Raji (cell line): ENCODE results near the gene CBY3.

Source experiments
- POLR2A ChIP-seq: IDR thresholded peaks from 2 replicates; pipeline ENCODE4 v1.6.1; 2011; ENCODE audit warnings: low read depth, low read length, control low read depth; ENCODE audit not compliant: insufficient read depth

CBY3 gene

DNA sequence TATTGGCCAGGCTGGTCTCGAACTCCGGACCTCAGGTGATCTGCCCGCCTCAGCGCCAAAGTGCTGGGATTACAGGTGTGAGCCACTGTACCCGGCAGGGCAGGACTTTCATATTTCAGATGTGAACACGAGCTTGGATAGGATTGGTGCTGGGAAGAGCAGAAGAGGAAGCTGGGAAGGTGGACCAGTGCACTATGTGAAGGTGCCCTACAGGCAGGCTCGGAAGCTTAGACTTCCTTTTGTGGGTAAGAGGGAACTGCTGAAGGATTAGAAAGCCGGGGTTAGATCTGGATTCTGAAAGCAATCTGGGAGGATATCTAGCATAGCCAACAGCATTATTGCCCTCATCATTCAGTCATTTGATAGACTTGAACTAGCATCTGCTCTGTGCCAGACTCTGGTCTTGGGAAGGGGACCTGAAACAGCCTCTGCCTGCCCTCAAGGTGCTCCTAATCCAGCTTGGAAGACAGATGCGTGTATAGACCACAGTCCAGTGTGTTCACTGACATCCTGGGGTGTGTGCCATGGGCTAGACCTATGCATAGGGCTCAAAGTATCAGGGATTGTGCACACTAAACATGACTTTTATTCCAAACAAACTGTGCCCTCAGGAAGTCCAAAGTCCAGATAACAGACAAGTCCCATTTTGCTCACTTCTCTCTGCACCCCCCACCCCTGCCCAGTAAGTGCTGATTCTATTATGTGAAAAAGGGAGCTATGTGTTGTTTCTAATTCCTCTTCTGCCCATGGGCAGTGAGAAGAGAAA is 637 bp downstream of the CBY3 start:
- TF ChIP-seq POLR2A, result no peak

DNA sequence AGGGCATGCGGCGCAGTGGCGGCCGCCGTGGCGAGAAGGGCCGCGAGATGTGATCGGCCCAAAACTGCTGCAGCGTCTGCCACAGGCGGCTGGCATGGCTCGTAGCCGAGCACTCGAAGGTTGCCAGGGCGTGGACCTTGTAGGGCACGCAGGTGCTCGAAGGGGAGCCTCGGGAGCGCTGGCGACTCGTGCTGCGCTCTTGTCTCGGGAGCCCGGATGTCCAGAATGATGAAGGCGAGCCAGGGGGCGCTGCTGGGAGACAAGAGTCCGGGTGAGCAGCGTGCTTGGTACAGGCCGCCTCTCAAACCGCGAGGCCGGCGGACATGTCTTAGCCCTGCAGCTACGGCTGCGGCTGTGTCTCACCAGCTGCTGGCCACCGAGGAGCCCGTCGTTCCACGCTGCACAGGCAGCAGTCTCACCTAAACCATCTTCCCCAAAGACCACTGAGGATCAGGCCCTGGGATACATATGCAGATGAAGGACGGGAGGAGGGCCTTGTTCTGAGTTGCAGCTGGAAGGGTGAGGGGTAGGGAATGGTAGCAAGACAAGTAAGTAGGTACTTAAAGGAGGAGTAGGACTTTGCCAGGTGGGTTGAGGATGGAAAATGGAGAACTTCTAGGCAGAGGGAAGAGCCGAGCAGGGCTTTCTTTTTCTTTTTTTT is 1.7 kb downstream of the CBY3 start:
- no peak for TF ChIP-seq POLR2A

DNA sequence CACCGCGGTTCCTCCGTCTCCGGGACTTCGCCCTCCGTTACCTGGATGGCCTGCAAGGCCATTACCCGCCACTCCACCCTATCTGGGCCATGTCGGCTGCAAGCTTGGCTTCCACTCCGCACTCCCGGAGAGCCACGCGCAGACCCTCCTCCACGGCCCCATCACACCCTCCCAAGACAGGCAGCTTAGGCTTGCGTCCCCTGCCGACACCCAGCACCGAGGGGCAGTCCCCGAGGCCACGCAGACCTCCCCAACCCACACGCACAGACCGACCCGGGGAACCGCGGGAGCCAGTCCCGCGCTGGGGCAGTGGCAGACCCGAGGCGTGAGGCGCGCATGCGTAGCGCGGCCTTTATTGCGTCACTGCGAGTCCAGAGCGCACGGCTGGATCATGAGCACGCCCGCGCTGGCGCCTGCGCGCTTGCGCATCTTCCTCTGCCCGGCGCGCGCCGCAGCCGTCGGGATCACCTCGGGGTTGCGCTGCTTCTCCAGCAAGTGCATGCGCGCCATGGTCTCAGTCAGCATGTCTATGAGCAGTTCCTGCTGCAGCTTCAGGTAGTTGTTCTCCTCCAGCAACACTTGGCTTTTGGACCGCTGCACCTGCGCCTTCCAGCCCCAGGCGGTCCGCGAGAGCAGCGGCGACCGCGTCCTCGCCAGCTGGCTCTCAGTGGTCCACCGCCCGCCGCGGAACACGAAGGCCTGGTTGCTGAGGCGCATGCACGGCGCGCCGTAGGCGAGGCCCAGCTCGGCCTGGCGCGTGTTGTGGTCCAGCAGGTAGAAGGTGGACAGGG is 2.4 kb downstream of the CBY3 start:
- peak; percentile 99 for TF ChIP-seq POLR2A

DNA sequence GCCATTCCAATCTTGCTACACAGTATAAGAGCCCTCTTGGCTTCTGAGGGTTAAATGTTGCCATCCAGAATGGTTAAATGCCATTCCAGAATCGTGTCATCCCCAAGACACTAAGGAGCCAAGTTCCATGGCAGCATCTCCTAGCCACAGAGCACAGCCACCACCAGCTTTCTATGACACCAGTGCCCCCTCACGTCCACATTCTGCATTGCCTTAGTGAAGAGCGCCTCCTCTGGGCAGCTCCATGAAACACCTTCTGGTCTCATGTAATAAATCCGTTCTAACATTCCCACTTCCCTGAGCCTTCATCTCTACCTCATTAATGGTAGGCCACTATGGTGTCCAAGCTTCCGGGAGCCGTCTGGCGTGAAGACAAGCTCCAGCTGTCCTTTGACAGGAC is 12.4 kb downstream of the CBY3 start:
- no peak for TF ChIP-seq POLR2A

DNA sequence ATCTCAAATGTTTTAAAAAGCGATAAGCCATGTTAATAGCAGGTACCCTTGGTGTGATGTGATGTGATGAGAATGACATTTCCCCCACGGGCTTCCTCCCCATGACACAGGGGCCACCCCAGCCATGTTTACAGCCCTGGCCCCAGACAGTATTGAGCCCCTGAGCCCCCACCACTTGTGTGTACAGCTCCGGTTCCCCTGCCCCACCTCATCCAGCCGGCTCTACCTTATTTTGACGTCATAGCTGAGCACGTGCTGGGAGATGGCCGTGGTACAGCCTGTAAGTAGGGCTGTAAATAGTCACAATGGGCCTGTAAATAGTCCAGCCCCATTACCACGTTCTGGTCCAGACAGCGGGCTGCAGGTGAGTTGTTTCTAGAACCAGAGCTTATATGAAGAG is 32.4 kb downstream of the CBY3 start:
- TF ChIP-seq POLR2A, result no peak
